Breast epithelium (tissue), 4 donors: ENCODE results near the gene PRPF6. TPM values are rescaled to one million over a fixed set of nuclear protein-coding genes. Genes with fewer than 3 reads are reported as not detected.

Source experiments
- DNase-seq, 2 donors: peaks; one replicate each; pipeline ENCODE4 v3.0.0-alpha.2; 2019; ENCODE audit warnings: low spot score in 2 of 2
- H3K27ac ChIP-seq, 2 donors: fragments of 200-600 bp; sonication (generic) in 1 of 2; one replicate each; pipeline ENCODE4 v1.5.1; 2016 to 2019; ENCODE audit warnings: mild to moderate bottlenecking in 1 of 2
- H3K27me3 ChIP-seq, 2 donors: fragments of 200-600 bp; sonication (generic) in 1 of 2; one replicate each; pipeline versions ENCODE4 v1.5.1 to v1.6.0; 2017 to 2019; ENCODE audit warnings: control low read depth in 1 of 2, mild to moderate bottlenecking in 1 of 2
- H3K36me3 ChIP-seq: fragments of 200-600 bp; one replicate; pipeline ENCODE4 v1.5.1; 2019
- H3K4me1 ChIP-seq, 2 donors: fragments of 200-600 bp; sonication (generic); one replicate each; pipeline ENCODE4 v1.5.1; 2016 to 2019; ENCODE audit warnings: control low read depth in 1 of 2
- H3K4me3 ChIP-seq, 3 donors: fragments of 200-600 bp; sonication (generic); 1 replicate in 2 of 3; 2 replicates in 1 of 3; pipeline ENCODE4 v1.5.1; 2016 to 2019; ENCODE audit warnings: mild to moderate bottlenecking in 3 of 3, moderate library complexity in 2 of 3
- H3K9me3 ChIP-seq, 2 donors: fragments of 200-600 bp; sonication (generic) in 1 of 2; one replicate each; pipeline ENCODE4 v1.5.1; 2016 to 2019; ENCODE audit warnings: control low read depth in 1 of 2
- CTCF ChIP-seq, 3 donors: fragments of 450-650 bp; IDR thresholded peaks; one replicate each; pipeline ENCODE4 v1.5.1; 2016 to 2017; ENCODE audit warnings: antibody characterized with exemption in 3 of 3, mild to moderate bottlenecking in 3 of 3, moderate library complexity in 3 of 3
- POLR2A ChIP-seq: fragments of 450-650 bp; IDR thresholded peaks from one replicate; pipeline ENCODE4 v1.6.1; 2016; ENCODE audit warnings: antibody characterized with exemption, mild to moderate bottlenecking, moderate library complexity
- POLR2AphosphoS5 ChIP-seq, 3 donors: sonication (generic); formaldehyde crosslinking; IDR thresholded peaks; one replicate each; pipeline ENCODE4 v1.6.1; 2017; ENCODE audit warnings: antibody characterized with exemption in 3 of 3
- intact Hi-C: fragments of 100-400 bp; cut with DNase I; formaldehyde crosslinking; loops from one replicate; pipeline ENCODE4 v1.15.1; 2023; ENCODE audit warnings: low total_unique reads
- total RNA-seq, 3 donors: library from RNA; depleted of rRNA; stranded (reverse); fragments of >200 nt; gene quantifications; one replicate each; pipeline ENCODE4 v1.1.0, GENCODE V29; 2016

The PRPF6 gene
- total RNA-seq, 3 donors from 2014 or later, result 53.9 to 67.5 (median 59.6) TPM

GRCh38 chr20:64003960-64004725 lies 23.2 kb downstream of the PRPF6 start:
- no peak for DNase-seq
- H3K4me1 ChIP-seq, result no peaks in the 10 kb centered on the region
- no peaks in the 10 kb centered on the region for H3K27me3 ChIP-seq
- no peak for TF ChIP-seq CTCF (IDR thresholded peaks at IDR 0.05)
- no peak for TF ChIP-seq POLR2A
- TF ChIP-seq POLR2AphosphoS5 (IDR thresholded peaks at IDR 0.05), result no peak
- H3K9me3 ChIP-seq, result no peaks in the 10 kb centered on the region
- peaks cover 5% of the 10 kb centered on the region for H3K36me3 ChIP-seq
- intact Hi-C loops, result no loop called here
- H3K4me3 ChIP-seq, result no peak overlapping the region
- H3K27ac ChIP-seq, result no peak overlapping the region

- Histone ChIP-seq H3K4me3 (no peak overlapping the region), H3K36me3 (no peaks in the 10 kb centered on the region), H3K4me1 (no peaks in the 10 kb centered on the region), H3K9me3 (no peaks in the 10 kb centered on the region), H3K27me3 (no peaks in the 10 kb centered on the region), H3K27ac (no peak overlapping the region)
- no peak for DNase-seq
- intact Hi-C loops, result no loop called here
- TF ChIP-seq POLR2AphosphoS5 (IDR thresholded peaks at IDR 0.05), result no peak
- TF ChIP-seq CTCF (IDR thresholded peaks at IDR 0.05), result no peak
- no peak for TF ChIP-seq POLR2A
These were observed 24.5 kb downstream of the PRPF6 start for GRCh38 chr20:64005394-64005793.

GRCh38 chr20:64006490-64006889 lies 25.6 kb downstream of the PRPF6 start:
- no peak overlapping the region for H3K27ac ChIP-seq
- no peaks in the 10 kb centered on the region for H3K4me1 ChIP-seq
- H3K9me3 ChIP-seq, result no peaks in the 10 kb centered on the region
- DNase-seq, result no peak
- no peak overlapping the region for H3K4me3 ChIP-seq
- TF ChIP-seq POLR2A (no peak), POLR2AphosphoS5 (IDR thresholded peaks at IDR 0.05) (no peak), CTCF (IDR thresholded peaks at IDR 0.05) (no peak)
- no peaks in the 10 kb centered on the region for H3K27me3 ChIP-seq
- H3K36me3 ChIP-seq, result peaks cover 4% of the 10 kb centered on the region
- intact Hi-C loops, result no loop called here

- Histone ChIP-seq H3K27me3 (no peaks in the 10 kb centered on the region), H3K36me3 (peaks cover 4% of the 10 kb centered on the region)
- intact Hi-C loops, result no loop called here
These were observed 26.0 kb downstream of the PRPF6 start for GRCh38 chr20:64006902-64007301.

More at GRCh38 chr20:64006902-64007301, 26.0 kb downstream of the PRPF6 start:
- no peaks in the 10 kb centered on the region for H3K4me1 ChIP-seq
- H3K4me3 ChIP-seq, result no peak overlapping the region
- TF ChIP-seq CTCF (IDR thresholded peaks at IDR 0.05) (no peak), POLR2A (no peak), POLR2AphosphoS5 (IDR thresholded peaks at IDR 0.05) (no peak)
- H3K9me3 ChIP-seq, result no peaks in the 10 kb centered on the region
- H3K27ac ChIP-seq, result no peak overlapping the region
- DNase-seq, result no peak
